T-cell (primary cell): ENCODE data around the gene IMP3. TPM values are rescaled to one million over a fixed set of nuclear protein-coding genes. Genes with fewer than 3 reads are reported as not detected.
"Not testable (repeated sequence)": the region's sequence is repeated elsewhere in the genome, so short reads cannot be mapped to it uniquely, and the experiment has no call there.

ENCODE experiments used
- ATAC-seq, 4 experiments: fragments of 200-7000 bp in 3 of 4; fragments of 150-1000 bp in 1 of 4; cut with Tn5 transposase; replicated peaks in 1 of 4; 1 replicate in 3 of 4; 2 replicates in 1 of 4; pipeline ENCODE4 v1.10.0; 2021; ENCODE audit warnings: moderate library complexity in 3 of 4, mild to moderate bottlenecking in 2 of 4, moderate number of reproducible peaks in 1 of 4
- CTCF ChIA-PET, 2 donors: fragments of 300-600 bp; sonication (Branson Sonifier 250); formaldehyde crosslinking; loops; one replicate each; lab custom pipeline; 2022; ENCODE audit warnings: antibody characterized with exemption in 2 of 2; lab: Charles Lee
- POLR2A ChIA-PET, 2 donors: fragments of 300-600 bp; sonication (Branson Sonifier 250); formaldehyde crosslinking; loops; one replicate each; lab custom pipeline; 2022; ENCODE audit warnings: antibody characterized with exemption in 2 of 2; lab: Charles Lee
- DNase-seq, 35 experiments: peaks; one replicate each; pipeline versions ENCODE4 v3.0.0 to v3.0.0-alpha.2; 2013 to 2023
- H3K27ac ChIP-seq: one replicate; pipeline ENCODE4 v1.5.1; 2013; ENCODE audit warnings: low read length
- H3K27me3 ChIP-seq, 2 experiments: replicated peaks in 1 of 2; 1 replicate in 1 of 2; 2 replicates in 1 of 2; pipeline versions ENCODE4 v1.6.1 to v1.7.0; 2013; ENCODE audit warnings: low read length in 1 of 2, mixed read lengths in 1 of 2; ENCODE audit not compliant: control insufficient read depth in 2 of 2, insufficient read depth in 2 of 2; ENCODE audit errors: extremely low read depth in 1 of 2
- H3K36me3 ChIP-seq, 2 donors: 1 replicate in 1 of 2; 2 replicates in 1 of 2; pipeline versions ENCODE4 v1.6.1 to v1.7.0; 2013; ENCODE audit warnings: low read length in 1 of 2; ENCODE audit not compliant: control insufficient read depth in 2 of 2, insufficient read depth in 1 of 2; ENCODE audit errors: extremely low read depth in 1 of 2
- H3K4me1 ChIP-seq, 2 experiments: 1 replicate in 1 of 2; 2 replicates in 1 of 2; pipeline versions ENCODE4 v1.6.1 to v1.7.0; 2013; ENCODE audit warnings: low read length in 2 of 2, mixed read lengths in 1 of 2; ENCODE audit not compliant: insufficient read depth in 2 of 2, control insufficient read depth in 1 of 2; ENCODE audit errors: extremely low read depth in 1 of 2
- H3K4me3 ChIP-seq, 2 donors: 1 replicate in 1 of 2; 2 replicates in 1 of 2; pipeline versions ENCODE4 v1.5.1 to v1.7.0; 2013; ENCODE audit warnings: mild to moderate bottlenecking in 2 of 2, low read length in 1 of 2, moderate library complexity in 1 of 2; ENCODE audit not compliant: control insufficient read depth in 1 of 2; ENCODE audit errors: extremely low read depth in 1 of 2
- H3K9me3 ChIP-seq: 2 replicates; pipeline ENCODE4 v1.7.0; 2013
- H3K27ac Mint-ChIP-seq, 2 donors: one replicate each; pipeline ENCODE4 v1.8.0; 2020 to 2021; ENCODE audit warnings: mild to moderate bottlenecking in 2 of 2, mixed read lengths in 2 of 2
- H3K27me3 Mint-ChIP-seq, 2 donors: one replicate each; pipeline ENCODE4 v1.8.0; 2021 to 2022; ENCODE audit warnings: mixed read lengths in 2 of 2
- H3K36me3 Mint-ChIP-seq: one replicate; pipeline ENCODE4 v1.8.0; 2021; ENCODE audit warnings: mixed read lengths
- H3K4me1 Mint-ChIP-seq, 3 donors: one replicate each; pipeline ENCODE4 v1.8.0; 2020 to 2022; ENCODE audit warnings: mixed read lengths in 3 of 3, mild to moderate bottlenecking in 1 of 3
- H3K4me3 Mint-ChIP-seq, 3 donors: one replicate each; pipeline ENCODE4 v1.8.0; 2020 to 2022; ENCODE audit warnings: mild to moderate bottlenecking in 3 of 3, mixed read lengths in 3 of 3, moderate library complexity in 3 of 3
- H3K9me3 Mint-ChIP-seq, 3 donors: one replicate each; pipeline ENCODE4 v1.8.0; 2020 to 2022; ENCODE audit warnings: mixed read lengths in 3 of 3
- WGBS: methylation state at CpG from one replicate; pipeline ENCODE4 v1.1.5; 2013; ENCODE audit warnings: missing lambda C conversion rate; ENCODE audit not compliant: insufficient coverage; 5-methylcytosine and 5-hydroxymethylcytosine counted together
- total RNA-seq, 35 experiments: library from RNA in 6 of 35; stranded (reverse) in 6 of 35; fragments of 120-200 nt in 1 of 35; gene quantifications; one replicate each; pipeline versions ENCODE4 v1.2.1 to v1.2.4 and lab custom pipeline; 2013 to 2026

Gene IMP3
- total RNA-seq, 5 donors from 2014 or later (not counting 1 experiment from before 2014, with no cell fraction given) = 39.6 to 86.6 (median 81.8) TPM

- Histone ChIP-seq H3K9me3 (no peaks in the 10 kb centered on the region), H3K36me3 (no peaks in the 10 kb centered on the region), H3K27ac (no peak overlapping the region), H3K4me3 (no peak overlapping the region), H3K27me3 (peaks cover 0 to 13% of the 10 kb centered on the region in 2 experiments), H3K4me1 (peaks cover 0 to 6% of the 10 kb centered on the region in 2 experiments)
- Mint-ChIP-seq H3K27me3 (no peaks in the 10 kb centered on the region), H3K27ac (no peak overlapping the region), H3K36me3 (no peaks in the 10 kb centered on the region), H3K4me3 (no peak overlapping the region), H3K4me1 (no peaks in the 10 kb centered on the region), H3K9me3 (no peaks in the 10 kb centered on the region)
- CTCF ChIA-PET = no interaction called here
- 65% methylated on average over 8 of the region's 12 CpGs for WGBS
- DNase-seq (no peak), ATAC-seq (no peak)
- POLR2A ChIA-PET = no interaction called here
Measured at GRCh38 chr15:75685195-75685594, 45.2 kb upstream of the IMP3 start.

DNA sequence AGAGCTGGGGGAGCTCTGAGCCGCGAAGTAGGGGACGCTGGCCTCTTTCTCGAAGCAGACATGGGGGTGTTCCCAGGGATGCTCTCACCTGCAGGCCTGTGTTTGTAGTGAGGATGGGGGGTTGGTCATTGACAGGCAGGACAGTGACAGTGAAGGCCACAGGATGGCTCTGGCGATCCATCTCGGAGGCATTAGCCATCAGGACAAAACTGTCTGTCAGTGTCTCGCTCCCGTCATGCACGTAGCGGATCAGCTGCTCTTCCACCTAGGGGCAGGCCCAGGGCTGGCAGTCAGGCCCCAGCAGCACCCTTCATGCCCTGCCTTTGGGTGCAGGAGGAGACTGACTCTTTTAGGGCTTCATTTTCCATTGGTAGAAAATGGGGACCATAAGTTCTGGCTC is 44.6 kb upstream of the IMP3 start:
- Mint-ChIP-seq H3K27ac (no peak overlapping the region), H3K27me3 (no peaks in the 10 kb centered on the region), H3K9me3 (no peaks in the 10 kb centered on the region), H3K36me3 (no peaks in the 10 kb centered on the region), H3K4me1 (no peaks in the 10 kb centered on the region), H3K4me3 (no peak overlapping the region)
- CTCF ChIA-PET = interaction anchor here (0.6 to 1.1 kb wide), 4 partner anchors 13 to 316 kb away, joined by 3 to 5 read pairs (median 3); partner anchors contain the start of gene MAN2C1 (in 1 of the 2)
- 96% methylated on average over 10 of the region's 10 CpGs for WGBS
- Histone ChIP-seq H3K9me3 (no peaks in the 10 kb centered on the region), H3K27me3 (peaks cover 0 to 10% of the 10 kb centered on the region in 2 experiments), H3K27ac (no peak overlapping the region), H3K36me3 (no peaks in the 10 kb centered on the region), H3K4me3 (no peak overlapping the region), H3K4me1 (peaks cover 0 to 6% of the 10 kb centered on the region in 2 experiments)
- POLR2A ChIA-PET = no interaction called here
- ATAC-seq (no peak), DNase-seq (no peak)

- ATAC-seq (peak; percentile 76 to 91 (median 78)), DNase-seq (peak; percentile 13 to 76 (median 50))
- H3K9me3 ChIP-seq, POLR2A ChIA-PET, H3K27ac Mint-ChIP-seq, H3K27ac ChIP-seq, H3K27me3 Mint-ChIP-seq, H3K36me3 ChIP-seq, H3K4me3 ChIP-seq, H3K9me3 Mint-ChIP-seq, H3K4me1 ChIP-seq, H3K36me3 Mint-ChIP-seq, H3K4me3 Mint-ChIP-seq, H3K4me1 Mint-ChIP-seq: not testable (repeated sequence)
- CTCF ChIA-PET = interaction anchor here (0.5 to 1.1 kb wide), 5 partner anchors 12 to 316 kb away, joined by 3 to 5 read pairs (median 4); partner anchors contain the start of gene MAN2C1 (in 1 of the 2)
- peaks cover 0 to 10% of the 10 kb centered on the region in 2 experiments for H3K27me3 ChIP-seq
- WGBS = 16% methylated on average over 12 of the region's 14 CpGs
Measured at GRCh38 chr15:75683646-75684312, 43.8 kb upstream of the IMP3 start.

DNA sequence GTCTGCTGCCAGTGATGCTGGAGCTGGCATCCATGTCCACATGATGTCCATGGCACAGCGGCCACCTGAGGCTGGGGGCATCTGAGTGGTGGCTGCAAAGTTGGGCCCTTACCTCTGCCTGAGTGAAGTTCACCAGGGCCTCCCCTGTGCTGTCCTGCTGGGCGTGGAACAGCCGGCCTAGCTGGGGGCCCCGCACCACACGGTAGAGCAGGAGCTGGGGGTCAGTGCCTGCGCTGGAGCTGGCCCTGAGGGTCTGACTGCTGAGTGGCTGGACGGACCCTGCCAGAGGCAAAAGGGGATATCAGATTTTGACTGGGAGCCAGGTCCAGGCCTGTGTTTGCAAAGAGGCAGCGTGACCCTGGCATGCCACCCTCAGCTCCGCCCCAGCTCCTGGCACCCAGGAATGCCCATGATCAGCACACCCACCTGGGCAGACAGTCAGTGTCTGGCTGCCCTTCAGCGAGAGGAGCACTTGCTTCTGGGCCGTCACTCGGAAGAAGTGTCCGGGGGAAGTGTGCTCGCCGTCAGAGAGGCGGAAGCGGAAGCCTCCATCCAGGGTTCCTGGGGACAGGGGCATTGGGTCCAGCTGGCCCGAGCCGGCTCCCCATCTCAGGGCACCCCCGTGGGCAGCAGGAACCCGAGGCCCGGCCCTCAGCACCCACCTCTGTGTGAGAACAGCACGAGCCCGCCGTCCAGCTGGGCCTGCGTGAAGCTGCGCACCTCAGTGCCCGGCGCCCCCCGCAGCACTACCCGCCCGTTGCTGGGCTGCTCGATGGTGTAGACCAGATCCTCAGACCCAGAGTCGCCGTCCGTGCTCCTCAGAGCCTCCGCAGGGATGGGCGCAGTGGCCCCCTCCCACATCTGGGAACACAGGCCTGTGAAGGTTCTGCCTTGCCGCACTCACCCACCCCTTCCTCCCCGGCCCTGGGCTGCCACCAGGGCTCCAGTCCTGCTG is 42.4 kb upstream of the IMP3 start:
- Mint-ChIP-seq H3K36me3 (no peaks in the 10 kb centered on the region), H3K9me3 (no peaks in the 10 kb centered on the region), H3K27me3 (no peaks in the 10 kb centered on the region), H3K4me3 (no peak overlapping the region), H3K27ac (no peak overlapping the region), H3K4me1 (no peaks in the 10 kb centered on the region)
- Histone ChIP-seq H3K4me1 (peaks cover 0 to 6% of the 10 kb centered on the region in 2 experiments), H3K36me3 (no peaks in the 10 kb centered on the region), H3K27me3 (peaks cover 0 to 6% of the 10 kb centered on the region in 2 experiments), H3K27ac (no peak overlapping the region), H3K9me3 (no peaks in the 10 kb centered on the region), H3K4me3 (no peak overlapping the region)
- ChIA-PET CTCF (no interaction called here), POLR2A (interaction anchor here in 1 of 2 donors (0.6 kb wide), 1 partner anchor 314 kb away, joined by 3 read pairs; the partner anchor contains the start of gene MAN2C1)
- ATAC-seq = no peak
- WGBS = 91% methylated on average over 33 of the region's 40 CpGs
- no peak for DNase-seq

GRCh38 chr15:75680007-75680789 is 40.2 kb upstream of the IMP3 start:
- Mint-ChIP-seq H3K27me3 (no peaks in the 10 kb centered on the region), H3K4me3 (no peak overlapping the region), H3K9me3 (no peaks in the 10 kb centered on the region), H3K27ac (no peak overlapping the region), H3K36me3 (no peaks in the 10 kb centered on the region), H3K4me1 (no peaks in the 10 kb centered on the region)
- Histone ChIP-seq H3K36me3 (no peaks in the 10 kb centered on the region), H3K27me3 (peaks cover 0 to 4% of the 10 kb centered on the region in 2 experiments), H3K27ac (no peak overlapping the region), H3K4me1 (peaks cover 0 to 6% of the 10 kb centered on the region in 2 experiments), H3K9me3 (no peaks in the 10 kb centered on the region), H3K4me3 (no peak overlapping the region)
- WGBS = 75% methylated on average over 7 of the region's 11 CpGs
- DNase-seq (no peak), ATAC-seq (no peak)
- ChIA-PET POLR2A (no interaction called here), CTCF (no interaction called here)

GRCh38 chr15:75678324-75678690 is 38.3 kb upstream of the IMP3 start:
- WGBS = 86% methylated on average over 2 of the region's 6 CpGs
- ATAC-seq, H3K36me3 Mint-ChIP-seq, H3K27me3 ChIP-seq, H3K9me3 Mint-ChIP-seq, H3K27ac Mint-ChIP-seq, POLR2A ChIA-PET, H3K9me3 ChIP-seq, H3K27me3 Mint-ChIP-seq, H3K4me1 ChIP-seq, CTCF ChIA-PET, H3K36me3 ChIP-seq, DNase-seq, H3K4me3 Mint-ChIP-seq, H3K4me1 Mint-ChIP-seq, H3K27ac ChIP-seq, H3K4me3 ChIP-seq: not testable (repeated sequence)
